Parathyroid adenoma (tissue), 2 donors: Measurements from ENCODE around the gene ZBTB4.

Experiments used
- H2AFZ ChIP-seq: fragments of 300-600 bp; sonication (generic); one replicate; pipeline ENCODE4 v1.7.0; 2017; ENCODE audit warnings: antibody characterized with exemption, mild to moderate bottlenecking
- H3K27ac ChIP-seq: fragments of 300-600 bp; sonication (generic); one replicate; pipeline ENCODE4 v1.7.0; 2017
- H3K27me3 ChIP-seq: fragments of 300-600 bp; sonication (generic); one replicate; pipeline ENCODE4 v1.7.0; 2017; ENCODE audit warnings: low read length; ENCODE audit not compliant: control insufficient read depth, insufficient read depth
- H3K36me3 ChIP-seq: fragments of 300-600 bp; sonication (generic); one replicate; pipeline ENCODE4 v1.7.0; 2017; ENCODE audit warnings: low read length; ENCODE audit not compliant: control insufficient read depth, insufficient read depth
- H3K4me1 ChIP-seq: fragments of 300-600 bp; sonication (generic); one replicate; pipeline ENCODE4 v1.7.0; 2017; ENCODE audit warnings: control low read depth
- H3K4me2 ChIP-seq: fragments of 300-600 bp; sonication (generic); one replicate; pipeline ENCODE4 v1.7.0; 2017; ENCODE audit warnings: low read length
- H3K4me3 ChIP-seq: fragments of 300-600 bp; sonication (generic); one replicate; pipeline ENCODE4 v1.7.0; 2017; ENCODE audit warnings: low read depth, low read length
- H3K79me2 ChIP-seq: fragments of 300-600 bp; sonication (generic); one replicate; pipeline ENCODE4 v1.7.0; 2017; ENCODE audit warnings: control low read depth
- H3K9ac ChIP-seq: fragments of 300-600 bp; sonication (generic); one replicate; pipeline ENCODE4 v1.7.0; 2017; ENCODE audit warnings: mild to moderate bottlenecking
- H3K9me3 ChIP-seq: fragments of 300-600 bp; sonication (generic); one replicate; pipeline ENCODE4 v1.7.0; 2017; ENCODE audit warnings: low read length; ENCODE audit not compliant: control insufficient read depth
- TF ChIP-seq, protein P1 (sequence below): fragments of 300-600 bp; sonication (generic); IDR thresholded peaks from one replicate; pipeline ENCODE4 v1.7.0; 2017; ENCODE audit warnings: antibody characterized with exemption, mild to moderate bottlenecking
- donor health status: primary hyperparathyroidism.

ZBTB4 gene

GRCh38 chr17:7508846-7509245, 29.4 kb upstream of the ZBTB4 start:
- no peak overlapping the region for H3K27ac ChIP-seq
- no peak overlapping the region for H2AFZ ChIP-seq
- no peaks in the 10 kb centered on the region for H3K4me1 ChIP-seq
- no peaks in the 10 kb centered on the region for H3K27me3 ChIP-seq
- H3K9me3 ChIP-seq, result no peaks in the 10 kb centered on the region
- TF ChIP-seq, protein P1, sequence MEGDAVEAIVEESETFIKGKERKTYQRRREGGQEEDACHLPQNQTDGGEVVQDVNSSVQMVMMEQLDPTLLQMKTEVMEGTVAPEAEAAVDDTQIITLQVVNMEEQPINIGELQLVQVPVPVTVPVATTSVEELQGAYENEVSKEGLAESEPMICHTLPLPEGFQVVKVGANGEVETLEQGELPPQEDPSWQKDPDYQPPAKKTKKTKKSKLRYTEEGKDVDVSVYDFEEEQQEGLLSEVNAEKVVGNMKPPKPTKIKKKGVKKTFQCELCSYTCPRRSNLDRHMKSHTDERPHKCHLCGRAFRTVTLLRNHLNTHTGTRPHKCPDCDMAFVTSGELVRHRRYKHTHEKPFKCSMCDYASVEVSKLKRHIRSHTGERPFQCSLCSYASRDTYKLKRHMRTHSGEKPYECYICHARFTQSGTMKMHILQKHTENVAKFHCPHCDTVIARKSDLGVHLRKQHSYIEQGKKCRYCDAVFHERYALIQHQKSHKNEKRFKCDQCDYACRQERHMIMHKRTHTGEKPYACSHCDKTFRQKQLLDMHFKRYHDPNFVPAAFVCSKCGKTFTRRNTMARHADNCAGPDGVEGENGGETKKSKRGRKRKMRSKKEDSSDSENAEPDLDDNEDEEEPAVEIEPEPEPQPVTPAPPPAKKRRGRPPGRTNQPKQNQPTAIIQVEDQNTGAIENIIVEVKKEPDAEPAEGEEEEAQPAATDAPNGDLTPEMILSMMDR, result no peak
- H3K4me3 ChIP-seq, result no peak overlapping the region
- no peaks in the 10 kb centered on the region for H3K36me3 ChIP-seq
- H3K9ac ChIP-seq, result no peak overlapping the region
- H3K4me2 ChIP-seq, result no peak overlapping the region
- H3K79me2 ChIP-seq, result no peaks in the 10 kb centered on the region

DNA sequence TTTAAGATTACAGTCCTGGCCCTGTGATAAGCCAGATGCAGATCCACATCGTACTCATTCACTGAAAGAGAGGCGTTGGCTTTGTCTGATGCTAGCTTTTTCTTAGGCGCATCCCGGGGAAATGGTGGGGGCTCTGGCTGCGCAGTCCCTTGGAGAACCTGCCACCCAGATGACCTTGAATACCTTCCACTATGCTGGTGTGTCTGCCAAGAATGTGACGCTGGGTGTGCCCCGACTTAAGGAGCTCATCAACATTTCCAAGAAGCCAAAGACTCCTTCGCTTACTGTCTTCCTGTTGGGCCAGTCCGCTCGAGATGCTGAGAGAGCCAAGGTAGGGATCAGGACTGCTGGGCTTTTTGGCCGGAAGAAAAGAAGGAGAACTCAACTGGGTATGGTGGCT, 28.7 kb upstream of the ZBTB4 start:
- no peaks in the 10 kb centered on the region for H3K9me3 ChIP-seq
- no peaks in the 10 kb centered on the region for H3K36me3 ChIP-seq
- no peak overlapping the region for H3K9ac ChIP-seq
- no peak overlapping the region for H3K4me3 ChIP-seq
- no peak overlapping the region for H3K4me2 ChIP-seq
- TF ChIP-seq, protein P1, result no peak
- H2AFZ ChIP-seq, result no peak overlapping the region
- H3K27ac ChIP-seq, result no peak overlapping the region
- no peaks in the 10 kb centered on the region for H3K27me3 ChIP-seq
- no peaks in the 10 kb centered on the region for H3K79me2 ChIP-seq
- H3K4me1 ChIP-seq, result no peaks in the 10 kb centered on the region

DNA sequence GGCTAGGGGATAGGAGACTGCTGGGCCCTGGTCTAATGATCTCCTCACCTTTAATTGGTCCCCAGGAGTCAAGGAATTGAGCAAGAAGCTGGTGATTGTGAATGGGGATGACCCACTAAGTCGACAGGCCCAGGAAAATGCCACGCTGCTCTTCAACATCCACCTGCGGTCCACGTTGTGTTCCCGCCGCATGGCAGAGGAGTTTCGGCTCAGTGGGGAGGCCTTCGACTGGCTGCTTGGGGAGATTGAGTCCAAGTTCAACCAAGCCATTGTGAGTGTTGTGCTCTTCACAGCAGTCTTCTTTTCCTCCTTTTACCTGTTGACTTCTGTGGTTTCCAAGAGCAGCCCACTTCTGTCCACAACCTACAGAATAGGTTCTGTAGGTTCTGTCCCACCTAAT, 24.1 kb upstream of the ZBTB4 start:
- Histone ChIP-seq H2AFZ (no peak overlapping the region), H3K79me2 (no peaks in the 10 kb centered on the region), H3K4me2 (no peak overlapping the region), H3K27me3 (no peaks in the 10 kb centered on the region), H3K36me3 (no peaks in the 10 kb centered on the region), H3K27ac (no peak overlapping the region), H3K4me1 (no peaks in the 10 kb centered on the region), H3K9ac (no peak overlapping the region), H3K4me3 (no peak overlapping the region), H3K9me3 (no peaks in the 10 kb centered on the region)
- TF ChIP-seq, protein P1, result no peak

- H3K36me3 ChIP-seq, result no peaks in the 10 kb centered on the region
- no peaks in the 10 kb centered on the region for H3K4me1 ChIP-seq
- no peaks in the 10 kb centered on the region for H3K27me3 ChIP-seq
- no peak overlapping the region for H3K27ac ChIP-seq
- H3K4me3 ChIP-seq, result no peak overlapping the region
- no peak overlapping the region for H2AFZ ChIP-seq
- no peaks in the 10 kb centered on the region for H3K79me2 ChIP-seq
- TF ChIP-seq, protein P1, result no peak
- H3K9me3 ChIP-seq, result no peaks in the 10 kb centered on the region
- H3K4me2 ChIP-seq, result no peak overlapping the region
- no peak overlapping the region for H3K9ac ChIP-seq
These were observed 23.6 kb upstream of the ZBTB4 start for GRCh38 chr17:7502987-7503386.

DNA sequence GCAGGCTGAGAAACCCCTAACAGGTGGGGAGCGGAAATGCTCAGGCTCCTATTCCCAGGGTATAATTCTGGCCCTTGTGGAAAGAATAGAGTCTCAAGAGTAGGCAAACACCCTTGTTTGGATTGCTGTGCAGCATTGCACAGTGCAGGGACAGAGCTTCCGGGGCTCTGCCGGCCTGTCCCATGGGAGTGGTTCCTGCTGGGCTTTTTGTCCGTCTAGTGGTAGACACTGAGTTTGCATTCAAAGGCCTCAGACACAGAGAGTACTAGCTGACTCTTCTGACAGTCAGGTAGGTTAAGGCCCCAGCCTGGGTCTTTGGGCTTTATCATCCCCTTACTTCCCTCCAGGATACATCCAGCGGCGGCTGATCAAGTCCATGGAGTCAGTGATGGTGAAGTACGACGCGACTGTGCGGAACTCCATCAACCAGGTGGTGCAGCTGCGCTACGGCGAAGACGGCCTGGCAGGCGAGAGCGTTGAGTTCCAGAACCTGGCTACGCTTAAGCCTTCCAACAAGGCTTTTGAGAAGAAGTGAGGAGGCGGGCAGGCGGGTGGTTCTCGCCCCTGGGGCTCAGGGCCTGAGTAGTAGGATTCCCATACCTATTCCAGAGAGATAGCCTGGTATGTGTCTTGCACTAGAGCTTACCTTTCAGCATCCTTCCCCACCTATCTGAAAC, 22.9 kb upstream of the ZBTB4 start:
- no peak overlapping the region for H3K4me3 ChIP-seq
- H3K27me3 ChIP-seq, result no peaks in the 10 kb centered on the region
- H3K9me3 ChIP-seq, result no peaks in the 10 kb centered on the region
- TF ChIP-seq, protein P1, result no peak
- H3K27ac ChIP-seq, result no peak overlapping the region
- no peak overlapping the region for H3K4me2 ChIP-seq
- no peaks in the 10 kb centered on the region for H3K36me3 ChIP-seq
- H3K79me2 ChIP-seq, result no peaks in the 10 kb centered on the region
- no peaks in the 10 kb centered on the region for H3K4me1 ChIP-seq
- no peak overlapping the region for H3K9ac ChIP-seq
- no peak overlapping the region for H2AFZ ChIP-seq
